ENCODE measurements around the gene PLCL2.

Gene PLCL2

GRCh38 chr3:16864610-16865313 lies 20.0 kb upstream of the PLCL2 start:
- in situ Hi-C loops (cut with MboI; ENCODE audit: low sequenced_read_pairs): no loop called here

GRCh38 chr3:16865335-16865734 lies 19.4 kb upstream of the PLCL2 start:
- in situ Hi-C loops (cut with MboI; ENCODE audit: low sequenced_read_pairs): no loop called here

- in situ Hi-C loops (cut with MboI; ENCODE audit: low sequenced_read_pairs): no loop called here
Observed at GRCh38 chr3:16866571-16866970, 18.2 kb upstream of the PLCL2 start.

GRCh38 chr3:16868513-16868912 lies 16.2 kb upstream of the PLCL2 start:
- in situ Hi-C loops (cut with MboI; ENCODE audit: low sequenced_read_pairs): no loop called here

- in situ Hi-C loops (cut with MboI; ENCODE audit: low sequenced_read_pairs): no loop called here
Observed at GRCh38 chr3:16869261-16870005, 15.3 kb upstream of the PLCL2 start.

GRCh38 chr3:16871915-16872842 lies 12.6 kb upstream of the PLCL2 start:
- in situ Hi-C loops (cut with MboI; ENCODE audit: low sequenced_read_pairs): no loop called here

GRCh38 chr3:16873872-16874271 lies 10.9 kb upstream of the PLCL2 start:
- in situ Hi-C loops (cut with MboI; ENCODE audit: low sequenced_read_pairs): no loop called here

- in situ Hi-C loops (cut with MboI; ENCODE audit: low sequenced_read_pairs): no loop called here
Observed at GRCh38 chr3:16875876-16876550, 8.7 kb upstream of the PLCL2 start.

- in situ Hi-C loops (cut with MboI; ENCODE audit: low sequenced_read_pairs): no loop called here
Observed at GRCh38 chr3:16877505-16877904, 7.2 kb upstream of the PLCL2 start.

GRCh38 chr3:16877911-16878310 lies 6.8 kb upstream of the PLCL2 start:
- in situ Hi-C loops (cut with MboI; ENCODE audit: low sequenced_read_pairs): no loop called here

GRCh38 chr3:16881896-16882630 lies 2.7 kb upstream of the PLCL2 start:
- in situ Hi-C loops (cut with MboI; ENCODE audit: low sequenced_read_pairs): no loop called here

- in situ Hi-C loops (cut with MboI; ENCODE audit: low sequenced_read_pairs): no loop called here
Observed at GRCh38 chr3:16883057-16883722, 1.6 kb upstream of the PLCL2 start.

GRCh38 chr3:16883723-16884083 lies 1.1 kb upstream of the PLCL2 start:
- in situ Hi-C loops (cut with MboI; ENCODE audit: low sequenced_read_pairs): no loop called here

- in situ Hi-C loops (cut with MboI; ENCODE audit: low sequenced_read_pairs): no loop called here
Observed at GRCh38 chr3:16884084-16884747, 539 bp upstream of the PLCL2 start.

GRCh38 chr3:16885593-16886302 lies 993 bp downstream of the PLCL2 start:
- in situ Hi-C loops (cut with MboI; ENCODE audit: low sequenced_read_pairs): no loop called here

- in situ Hi-C loops (cut with MboI; ENCODE audit: low sequenced_read_pairs): no loop called here
Observed at GRCh38 chr3:16886303-16886683, 1.5 kb downstream of the PLCL2 start.

GRCh38 chr3:16887130-16887529 lies 2.4 kb downstream of the PLCL2 start:
- in situ Hi-C loops (cut with MboI; ENCODE audit: low sequenced_read_pairs): no loop called here

- in situ Hi-C loops (cut with MboI; ENCODE audit: low sequenced_read_pairs): no loop called here
Observed at GRCh38 chr3:16888356-16888755, 3.6 kb downstream of the PLCL2 start.

All from HL-60/S4 (cell line).